Naive thymus-derived CD4-positive, alpha-beta T cell (primary cell): ENCODE results near the gene WDR37. TPM values are rescaled to one million over a fixed set of nuclear protein-coding genes. Genes with fewer than 3 reads are reported as not detected.

Source experiments
- ATAC-seq: fragments of 150-1000 bp; cut with Tn5 transposase; 2 replicates; pipeline ENCODE4 v1.10.0; 2021; ENCODE audit warnings: mild to moderate bottlenecking, moderate library complexity
- CTCF ChIA-PET: fragments of 350-600 bp; sonication (Branson Sonifier 250); formaldehyde crosslinking; loops from one replicate; lab custom pipeline; 2021; ENCODE audit warnings: antibody characterized with exemption; lab: Charles Lee
- POLR2A ChIA-PET: fragments of 350-600 bp; sonication (Branson Sonifier 250); formaldehyde crosslinking; loops from one replicate; lab custom pipeline; 2021; ENCODE audit warnings: antibody characterized with exemption, inconsistent platforms; lab: Charles Lee
- DNase-seq, 9 donors: peaks; one replicate each; pipeline versions ENCODE4 v3.0.0 to v3.0.0-alpha.2; 2020 to 2022; ENCODE audit warnings: mixed read lengths in 1 of 9
- H3K27ac ChIP-seq: one replicate; pipeline ENCODE4 v1.7.0; 2013; ENCODE audit warnings: mild to moderate bottlenecking, low read depth, low read length, moderate library complexity
- H3K27me3 ChIP-seq, 2 donors: one replicate each; pipeline ENCODE4 v1.7.0; 2013; ENCODE audit warnings: low read length in 2 of 2, mild to moderate bottlenecking in 2 of 2, moderate library complexity in 2 of 2; ENCODE audit not compliant: control insufficient read depth in 2 of 2, insufficient read depth in 2 of 2
- H3K36me3 ChIP-seq, 3 experiments: 1 replicate in 2 of 3; 2 replicates in 1 of 3; pipeline ENCODE4 v1.7.0; 2013; ENCODE audit warnings: low read length in 3 of 3, mild to moderate bottlenecking in 3 of 3, moderate library complexity in 1 of 3; ENCODE audit not compliant: insufficient read depth in 3 of 3, control insufficient read depth in 2 of 3
- H3K4me1 ChIP-seq, 2 donors: one replicate each; pipeline ENCODE4 v1.7.0; 2013; ENCODE audit warnings: low read length in 2 of 2, mild to moderate bottlenecking in 2 of 2, moderate library complexity in 1 of 2; ENCODE audit not compliant: control insufficient read depth in 2 of 2, insufficient read depth in 2 of 2
- H3K4me3 ChIP-seq: 2 replicates; pipeline ENCODE4 v1.7.0; 2013; ENCODE audit warnings: mild to moderate bottlenecking, low read length
- H3K9me3 ChIP-seq, 3 experiments: 1 replicate in 2 of 3; 2 replicates in 1 of 3; pipeline ENCODE4 v1.7.0; 2013; ENCODE audit warnings: low read length in 3 of 3; ENCODE audit not compliant: control insufficient read depth in 2 of 3
- H3K27ac Mint-ChIP-seq, 9 donors: one replicate each; pipeline ENCODE4 v1.8.0; 2020 to 2022; ENCODE audit warnings: mixed read lengths in 9 of 9, mild to moderate bottlenecking in 8 of 9, moderate library complexity in 5 of 9, inconsistent platforms in 2 of 9
- H3K27me3 Mint-ChIP-seq, 5 donors: one replicate each; pipeline ENCODE4 v1.8.0; 2021 to 2022; ENCODE audit warnings: mixed read lengths in 5 of 5, mild to moderate bottlenecking in 1 of 5
- H3K36me3 Mint-ChIP-seq, 5 donors: one replicate each; pipeline ENCODE4 v1.8.0; 2020 to 2022; ENCODE audit warnings: mixed read lengths in 5 of 5, mild to moderate bottlenecking in 3 of 5, inconsistent platforms in 1 of 5
- H3K4me1 Mint-ChIP-seq, 7 donors: one replicate each; pipeline ENCODE4 v1.8.0; 2020 to 2022; ENCODE audit warnings: mixed read lengths in 7 of 7, mild to moderate bottlenecking in 3 of 7, inconsistent platforms in 1 of 7
- H3K4me3 Mint-ChIP-seq, 10 donors: one replicate each; pipeline ENCODE4 v1.8.0; 2020 to 2022; ENCODE audit warnings: mild to moderate bottlenecking in 10 of 10, mixed read lengths in 10 of 10, moderate library complexity in 6 of 10, inconsistent platforms in 2 of 10
- H3K9me3 Mint-ChIP-seq, 11 donors: one replicate each; pipeline ENCODE4 v1.8.0; 2020 to 2022; ENCODE audit warnings: mixed read lengths in 11 of 11, mild to moderate bottlenecking in 4 of 11, inconsistent platforms in 1 of 11, moderate library complexity in 1 of 11
- intact Hi-C, 2 donors: fragments of 100-400 bp; cut with micrococcal nuclease; formaldehyde crosslinking; loops; one replicate each; pipeline ENCODE4 v1.15.1; 2023
- polyA plus RNA-seq, 2 donors: library from polyadenylated mRNA; unstranded; fragments of 300-500 nt; fragmentation: Illumina TruSeq; gene quantifications; one replicate each; pipeline ENCODE4 v1.2.3, GENCODE V29; 2021
- total RNA-seq, 6 experiments: library from RNA in 5 of 6; stranded (reverse) in 5 of 6; gene quantifications; 1 replicate in 5 of 6; 2 replicates in 1 of 6; pipeline ENCODE4 v1.2.3 and lab custom pipeline; 2021 to 2026

The WDR37 gene
- total and polyA plus RNA-seq, 7 experiments from 2014 or later, result 16.9 to 52.6 (median 35.8) TPM

- DNase-seq, result no peak
- Histone ChIP-seq H3K36me3 (peaks cover 9 to 92% (median 42%) of the 10 kb centered on the region in 3 experiments), H3K27ac (no peak overlapping the region), H3K9me3 (no peaks in the 10 kb centered on the region), H3K4me1 (no peaks in the 10 kb centered on the region), H3K4me3 (no peak overlapping the region), H3K27me3 (no peaks in the 10 kb centered on the region)
- ChIA-PET CTCF (no interaction called here), POLR2A (no interaction called here)
- ATAC-seq, result no peak
- Mint-ChIP-seq H3K27me3 (no peaks in the 10 kb centered on the region), H3K4me3 (no peak overlapping the region), H3K36me3 (peaks cover 15 to 66% (median 41%) of the 10 kb centered on the region in 5 donors), H3K9me3 (no peaks in the 10 kb centered on the region), H3K4me1 (peaks cover 0 to 20% (median 0%) of the 10 kb centered on the region in 7 donors), H3K27ac (peak overlapping the region in 3 of 9 donors; percentile 13 to 52 (median 48))
- intact Hi-C loops, result no loop called here
Measured at GRCh38 chr10:1011696-1012095, 44.5 kb upstream of the WDR37 start.

GRCh38 chr10:1015688-1016087, 40.5 kb upstream of the WDR37 start:
- Histone ChIP-seq H3K4me3 (no peak overlapping the region), H3K36me3 (peaks cover 16 to 77% (median 33%) of the 10 kb centered on the region in 3 experiments), H3K4me1 (no peaks in the 10 kb centered on the region), H3K9me3 (no peaks in the 10 kb centered on the region), H3K27me3 (no peaks in the 10 kb centered on the region), H3K27ac (no peak overlapping the region)
- Mint-ChIP-seq H3K4me3 (no peak overlapping the region), H3K27ac (peak overlapping the region in 2 of 9 donors; percentile 38 to 47), H3K27me3 (no peaks in the 10 kb centered on the region), H3K36me3 (peaks cover 16 to 75% (median 31%) of the 10 kb centered on the region in 5 donors), H3K9me3 (no peaks in the 10 kb centered on the region), H3K4me1 (peaks cover 0 to 8% (median 0%) of the 10 kb centered on the region in 7 donors)
- POLR2A ChIA-PET, result no interaction called here
- intact Hi-C loops, result no loop called here
- CTCF ChIA-PET, result no interaction called here
- no peak for ATAC-seq
- DNase-seq, result no peak

- Histone ChIP-seq H3K27ac (no peak overlapping the region), H3K9me3 (no peaks in the 10 kb centered on the region), H3K4me3 (no peak overlapping the region), H3K27me3 (no peaks in the 10 kb centered on the region), H3K4me1 (no peaks in the 10 kb centered on the region), H3K36me3 (peaks cover 10 to 46% (median 19%) of the 10 kb centered on the region in 3 experiments)
- no peaks in the 10 kb centered on the region for H3K27me3 Mint-ChIP-seq
- H3K36me3 Mint-ChIP-seq, result peaks cover 11 to 46% (median 14%) of the 10 kb centered on the region in 5 donors
- no peak overlapping the region for H3K4me3 Mint-ChIP-seq
- intact Hi-C loops, result no loop called here
- H3K27ac Mint-ChIP-seq, result peak overlapping the region in 3 of 9 donors; percentile 2 to 50 (median 47)
- POLR2A ChIA-PET, result interaction anchor here (0.6 kb wide), 1 partner anchor 29 kb away, joined by 3 read pairs; no protein-coding TSS in a partner anchor
- CTCF ChIA-PET, result no interaction called here
- ATAC-seq (no peak), DNase-seq (no peak)
- H3K9me3 Mint-ChIP-seq, result no peaks in the 10 kb centered on the region
- H3K4me1 Mint-ChIP-seq, result no peaks in the 10 kb centered on the region
Measured at GRCh38 chr10:1019362-1019761, 36.8 kb upstream of the WDR37 start.

- DNase-seq (no peak), ATAC-seq (no peak)
- ChIA-PET POLR2A (no interaction called here), CTCF (no interaction called here)
- Histone ChIP-seq H3K9me3 (no peaks in the 10 kb centered on the region), H3K27me3 (no peaks in the 10 kb centered on the region), H3K36me3 (peaks cover 10 to 36% (median 17%) of the 10 kb centered on the region in 3 experiments), H3K4me1 (no peaks in the 10 kb centered on the region), H3K4me3 (no peak overlapping the region), H3K27ac (no peak overlapping the region)
- intact Hi-C loops, result no loop called here
- Mint-ChIP-seq H3K4me1 (no peaks in the 10 kb centered on the region), H3K9me3 (no peaks in the 10 kb centered on the region), H3K4me3 (no peak overlapping the region), H3K36me3 (peaks cover 9 to 53% (median 14%) of the 10 kb centered on the region in 5 donors), H3K27me3 (no peaks in the 10 kb centered on the region), H3K27ac (no peak overlapping the region)
Measured at GRCh38 chr10:1020460-1020859, 35.7 kb upstream of the WDR37 start.

- no peaks in the 10 kb centered on the region for H3K4me1 Mint-ChIP-seq
- Histone ChIP-seq H3K4me1 (no peaks in the 10 kb centered on the region), H3K27ac (no peak overlapping the region), H3K4me3 (no peak overlapping the region), H3K36me3 (peaks cover 10 to 31% (median 12%) of the 10 kb centered on the region in 3 experiments), H3K9me3 (no peaks in the 10 kb centered on the region), H3K27me3 (no peaks in the 10 kb centered on the region)
- ChIA-PET POLR2A (no interaction called here), CTCF (no interaction called here)
- intact Hi-C loops, result no loop called here
- H3K9me3 Mint-ChIP-seq, result no peaks in the 10 kb centered on the region
- no peak overlapping the region for H3K4me3 Mint-ChIP-seq
- ATAC-seq, result no peak
- H3K27ac Mint-ChIP-seq, result no peak overlapping the region
- DNase-seq, result no peak
- H3K36me3 Mint-ChIP-seq, result peaks cover 6 to 50% (median 14%) of the 10 kb centered on the region in 5 donors
- H3K27me3 Mint-ChIP-seq, result no peaks in the 10 kb centered on the region
Measured at GRCh38 chr10:1020958-1021357, 35.2 kb upstream of the WDR37 start.

- Mint-ChIP-seq H3K27me3 (no peaks in the 10 kb centered on the region), H3K4me3 (no peak overlapping the region), H3K36me3 (peaks cover 0 to 35% (median 9%) of the 10 kb centered on the region in 5 donors), H3K9me3 (no peaks in the 10 kb centered on the region), H3K27ac (no peak overlapping the region), H3K4me1 (no peaks in the 10 kb centered on the region)
- no peaks in the 10 kb centered on the region for H3K9me3 ChIP-seq
- POLR2A ChIA-PET, result no interaction called here
- DNase-seq (no peak), ATAC-seq (no peak)
- H3K27me3 ChIP-seq, result no peaks in the 10 kb centered on the region
- CTCF ChIA-PET, result no interaction called here
- no peak overlapping the region for H3K4me3 ChIP-seq
- peaks cover 0 to 17% (median 0%) of the 10 kb centered on the region in 3 experiments for H3K36me3 ChIP-seq
- intact Hi-C loops, result no loop called here
- no peaks in the 10 kb centered on the region for H3K4me1 ChIP-seq
- H3K27ac ChIP-seq, result no peak overlapping the region
Measured at GRCh38 chr10:1022413-1022812, 33.8 kb upstream of the WDR37 start.

GRCh38 chr10:1024103-1024502, 32.1 kb upstream of the WDR37 start:
- POLR2A ChIA-PET, result no interaction called here
- H3K27ac Mint-ChIP-seq, result no peak overlapping the region

More at GRCh38 chr10:1024103-1024502, 32.1 kb upstream of the WDR37 start:
- Mint-ChIP-seq H3K27me3 (no peaks in the 10 kb centered on the region), H3K4me1 (peaks cover 0 to 3% (median 0%) of the 10 kb centered on the region in 7 donors), H3K9me3 (no peaks in the 10 kb centered on the region), H3K36me3 (peaks cover under 1 to 24% (median 1%) of the 10 kb centered on the region in 5 donors), H3K4me3 (no peak overlapping the region)
- Histone ChIP-seq H3K9me3 (no peaks in the 10 kb centered on the region), H3K4me1 (no peaks in the 10 kb centered on the region), H3K36me3 (peaks cover 0 to 5% (median 0%) of the 10 kb centered on the region in 3 experiments), H3K27ac (no peak overlapping the region), H3K27me3 (no peaks in the 10 kb centered on the region), H3K4me3 (no peak overlapping the region)
- DNase-seq (no peak), ATAC-seq (no peak)
- CTCF ChIA-PET, result no interaction called here
- intact Hi-C loops, result no loop called here
